Stomach (tissue), 4 donors: ENCODE measurements around the gene GPER1.

ENCODE experiments used
- EP300 ChIP-seq: sonication (generic); formaldehyde crosslinking; IDR thresholded peaks from one replicate; pipeline ENCODE4 v1.6.1; 2017; ENCODE audit warnings: antibody characterized with exemption
- POLR2A ChIP-seq, 4 donors: fragments of 450-650 bp; IDR thresholded peaks; one replicate each; pipeline ENCODE4 v1.6.1; 2016; ENCODE audit warnings: antibody characterized with exemption in 4 of 4, control low read depth in 2 of 4, mild to moderate bottlenecking in 1 of 4, moderate library complexity in 1 of 4
- POLR2AphosphoS5 ChIP-seq, 3 donors: sonication (generic); formaldehyde crosslinking; IDR thresholded peaks; one replicate each; pipeline ENCODE4 v1.6.1; 2016; ENCODE audit warnings: antibody characterized with exemption in 3 of 3
- TF ChIP-seq, protein P1 (sequence below), 7 experiments: fragments of 450-650 bp in 4 of 7; fragments of 200-600 bp in 3 of 7; sonication (generic) in 3 of 7; IDR thresholded peaks; one replicate each; pipeline ENCODE4 v1.5.1; 2016 to 2019; ENCODE audit warnings: antibody characterized with exemption in 7 of 7, control low read depth in 2 of 7, mild to moderate bottlenecking in 1 of 7

DNA sequence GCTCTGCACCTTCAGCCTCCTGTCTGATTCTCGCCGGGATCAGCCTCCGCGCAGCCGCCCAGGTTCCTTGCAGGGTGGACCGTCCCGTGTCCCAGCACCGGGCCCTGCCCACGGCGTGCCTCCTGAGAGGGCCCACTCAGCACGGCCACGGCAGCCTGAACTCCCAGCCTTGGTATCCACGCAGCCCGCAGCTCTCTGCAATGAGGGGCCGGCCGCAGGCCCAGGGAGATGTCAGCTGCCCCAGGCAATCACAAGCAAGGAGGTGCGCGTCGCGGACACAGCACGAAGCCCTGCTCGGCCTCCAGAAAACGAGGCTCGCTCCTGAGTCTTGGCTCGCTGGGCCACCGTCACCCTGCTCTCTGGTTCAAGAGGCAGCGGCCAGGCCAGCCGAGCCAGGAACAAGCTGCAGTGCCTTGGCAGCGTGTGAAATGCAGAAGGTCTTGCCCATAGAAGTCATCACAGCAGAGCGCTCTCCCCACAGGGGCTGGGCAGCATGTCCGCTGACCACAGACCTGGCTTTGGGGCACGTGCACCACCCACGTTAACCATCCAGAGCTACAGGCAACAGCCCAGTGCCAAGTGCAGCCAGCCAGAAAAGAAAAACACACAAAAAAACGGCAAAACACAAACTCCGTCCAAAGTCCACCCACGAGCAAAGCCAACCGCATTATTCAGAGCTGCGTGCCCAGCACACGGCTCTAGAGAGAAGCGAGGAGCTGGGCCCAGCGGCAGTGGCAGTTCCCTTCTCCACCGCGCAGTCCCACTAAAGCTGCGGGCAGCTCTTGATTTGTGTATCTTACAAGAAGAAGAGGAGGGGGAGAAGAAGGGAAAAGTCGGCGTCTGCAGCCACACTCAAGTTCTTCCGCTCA lies 13.9 kb downstream of the GPER1 start:
- TF ChIP-seq, protein P1, sequence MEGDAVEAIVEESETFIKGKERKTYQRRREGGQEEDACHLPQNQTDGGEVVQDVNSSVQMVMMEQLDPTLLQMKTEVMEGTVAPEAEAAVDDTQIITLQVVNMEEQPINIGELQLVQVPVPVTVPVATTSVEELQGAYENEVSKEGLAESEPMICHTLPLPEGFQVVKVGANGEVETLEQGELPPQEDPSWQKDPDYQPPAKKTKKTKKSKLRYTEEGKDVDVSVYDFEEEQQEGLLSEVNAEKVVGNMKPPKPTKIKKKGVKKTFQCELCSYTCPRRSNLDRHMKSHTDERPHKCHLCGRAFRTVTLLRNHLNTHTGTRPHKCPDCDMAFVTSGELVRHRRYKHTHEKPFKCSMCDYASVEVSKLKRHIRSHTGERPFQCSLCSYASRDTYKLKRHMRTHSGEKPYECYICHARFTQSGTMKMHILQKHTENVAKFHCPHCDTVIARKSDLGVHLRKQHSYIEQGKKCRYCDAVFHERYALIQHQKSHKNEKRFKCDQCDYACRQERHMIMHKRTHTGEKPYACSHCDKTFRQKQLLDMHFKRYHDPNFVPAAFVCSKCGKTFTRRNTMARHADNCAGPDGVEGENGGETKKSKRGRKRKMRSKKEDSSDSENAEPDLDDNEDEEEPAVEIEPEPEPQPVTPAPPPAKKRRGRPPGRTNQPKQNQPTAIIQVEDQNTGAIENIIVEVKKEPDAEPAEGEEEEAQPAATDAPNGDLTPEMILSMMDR (IDR thresholded peaks at IDR 0.05): no peak
- TF ChIP-seq POLR2A (IDR thresholded peaks at IDR 0.05): no peak
- TF ChIP-seq POLR2AphosphoS5 (IDR thresholded peaks at IDR 0.05): peak in 2 of 3 donors; percentile 9 to 21
- no peak for TF ChIP-seq EP300
